Measurements from ENCODE around the gene LRRC49. TPM values are rescaled to one million over a fixed set of nuclear protein-coding genes. Genes with fewer than 3 reads are reported as not detected.
"Not testable (repeated sequence)": the region's sequence is repeated elsewhere in the genome, so short reads cannot be mapped to it uniquely, and the experiment has no call there.

Gene LRRC49
- total RNA-seq, 1 experiment from 2014 or later = 7.4 TPM

- Histone ChIP-seq H3K79me2 (ENCODE audit: insufficient read depth, low read length) (no peaks in the 10 kb centered on the region), H3K27me3 (ENCODE audit: insufficient read depth, low read length) (no peaks in the 10 kb centered on the region), H3K4me2 (ENCODE audit: low read length) (no peak overlapping the region), H4K20me1 (ENCODE audit: insufficient read depth) (no peaks in the 10 kb centered on the region), H3K36me3 (ENCODE audit: control insufficient read depth in 1 of 2, insufficient read depth in 2 of 2, low read length in 2 of 2) (no peaks in the 10 kb centered on the region), H3K4me1 (ENCODE audit: control insufficient read depth in 1 of 2, insufficient read depth in 2 of 2, low read length in 2 of 2) (peaks cover 4 to 16% of the 10 kb centered on the region in 2 experiments; a peak in 3 of 4 replicates), H3K9me3 (ENCODE audit: control insufficient read depth in 1 of 2, insufficient read depth in 1 of 2, low read depth in 1 of 2, low read length in 2 of 2) (no peaks in the 10 kb centered on the region), H3K9me2 (ENCODE audit: insufficient read depth) (no peaks in the 10 kb centered on the region), H3K9ac (ENCODE audit: low read length) (no peak overlapping the region), H3K27ac (ENCODE audit: low read depth, low read length) (no peak overlapping the region), H3K4me3 (replicated peaks in 1 of 2; ENCODE audit: low read depth in 1 of 2, low read length in 2 of 2) (no peak overlapping the region), H2AFZ (ENCODE audit: low read depth, low read length, poor library complexity, severe bottlenecking) (no peak overlapping the region)
- no peak for TF ChIP-seq CBX3 (IDR thresholded peaks at IDR 0.05; ENCODE audit: low read depth)
- no peak for TF ChIP-seq ELF1 (IDR thresholded peaks at IDR 0.05; ENCODE audit: borderline replicate concordance, low read depth)
- TF ChIP-seq EZH2 (IDR thresholded peaks at IDR 0.05) = no peak
- TF ChIP-seq JUND (IDR thresholded peaks at IDR 0.05) = no peak
- TF ChIP-seq, protein P1, sequence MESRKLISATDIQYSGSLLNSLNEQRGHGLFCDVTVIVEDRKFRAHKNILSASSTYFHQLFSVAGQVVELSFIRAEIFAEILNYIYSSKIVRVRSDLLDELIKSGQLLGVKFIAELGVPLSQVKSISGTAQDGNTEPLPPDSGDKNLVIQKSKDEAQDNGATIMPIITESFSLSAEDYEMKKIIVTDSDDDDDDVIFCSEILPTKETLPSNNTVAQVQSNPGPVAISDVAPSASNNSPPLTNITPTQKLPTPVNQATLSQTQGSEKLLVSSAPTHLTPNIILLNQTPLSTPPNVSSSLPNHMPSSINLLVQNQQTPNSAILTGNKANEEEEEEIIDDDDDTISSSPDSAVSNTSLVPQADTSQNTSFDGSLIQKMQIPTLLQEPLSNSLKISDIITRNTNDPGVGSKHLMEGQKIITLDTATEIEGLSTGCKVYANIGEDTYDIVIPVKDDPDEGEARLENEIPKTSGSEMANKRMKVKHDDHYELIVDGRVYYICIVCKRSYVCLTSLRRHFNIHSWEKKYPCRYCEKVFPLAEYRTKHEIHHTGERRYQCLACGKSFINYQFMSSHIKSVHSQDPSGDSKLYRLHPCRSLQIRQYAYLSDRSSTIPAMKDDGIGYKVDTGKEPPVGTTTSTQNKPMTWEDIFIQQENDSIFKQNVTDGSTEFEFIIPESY (IDR thresholded peaks at IDR 0.05; ENCODE audit: extremely low read depth, insufficient replicate concordance, low read length) = no peak
- no peak for TF ChIP-seq FOSL1 (IDR thresholded peaks at IDR 0.05; ENCODE audit: low read depth)
- CTCF ChIA-PET = interaction anchor here (1.4 to 1.9 kb wide), 3 partner anchors 17 to 135 kb away, joined by 4 to 8 read pairs (median 5); no protein-coding TSS in a partner anchor
- ATAC-seq (no peak), DNase-seq (ENCODE audit: low read depth, low spot score) (no peak)
- BruUV-seq (replicated peaks) = no TSS peak
- intact Hi-C loops (cut with micrococcal nuclease) = no loop called here
- POLR2A ChIA-PET = interaction anchor here (0.9 kb wide), 1 partner anchor 43 kb away, joined by 3 read pairs; no protein-coding TSS in a partner anchor
- RAD21 ChIA-PET (ENCODE audit: low non-redundant PET in 1 of 2, low total read pairs in 2 of 2, uncharacterized antibody in 2 of 2, unreplicated experiment in 2 of 2) = no interaction called here
Observed at GRCh38 chr15:70857562-70858285, 34.9 kb upstream of the LRRC49 start.

GRCh38 chr15:70858614-70859321, 33.9 kb upstream of the LRRC49 start:
- H3K9ac ChIP-seq (ENCODE audit: low read length); ATAC-seq; RAD21 ChIA-PET (ENCODE audit: low non-redundant PET in 1 of 2, low total read pairs in 2 of 2, uncharacterized antibody in 2 of 2, unreplicated experiment in 2 of 2); H3K79me2 ChIP-seq (ENCODE audit: insufficient read depth, low read length); H3K4me3 ChIP-seq (replicated peaks in 1 of 2; ENCODE audit: low read depth in 1 of 2, low read length in 2 of 2); H4K20me1 ChIP-seq (ENCODE audit: insufficient read depth); intact Hi-C loops (cut with micrococcal nuclease); H3K9me3 ChIP-seq (ENCODE audit: control insufficient read depth in 1 of 2, insufficient read depth in 1 of 2, low read depth in 1 of 2, low read length in 2 of 2); H3K9me2 ChIP-seq (ENCODE audit: insufficient read depth); H3K4me2 ChIP-seq (ENCODE audit: low read length); H3K27me3 ChIP-seq (ENCODE audit: insufficient read depth, low read length); BruUV-seq (replicated peaks); POLR2A ChIA-PET; DNase-seq (ENCODE audit: low read depth, low spot score); H2AFZ ChIP-seq (ENCODE audit: low read depth, low read length, poor library complexity, severe bottlenecking); H3K27ac ChIP-seq (ENCODE audit: low read depth, low read length); H3K36me3 ChIP-seq (ENCODE audit: control insufficient read depth in 1 of 2, insufficient read depth in 2 of 2, low read length in 2 of 2): not testable (repeated sequence)
- peaks cover 4 to 19% of the 10 kb centered on the region in 2 experiments; a peak in 3 of 4 replicates for H3K4me1 ChIP-seq (ENCODE audit: control insufficient read depth in 1 of 2, insufficient read depth in 2 of 2, low read length in 2 of 2)
- CTCF ChIA-PET = interaction anchor here (1.6 kb wide), 1 partner anchor 34 kb away, joined by 4 read pairs; no protein-coding TSS in a partner anchor
